Measurements from ENCODE around the gene HCAR3.
"Not testable (repeated sequence)": the region's sequence is repeated elsewhere in the genome, so short reads cannot be mapped to it uniquely, and the experiment has no call there.

DNA sequence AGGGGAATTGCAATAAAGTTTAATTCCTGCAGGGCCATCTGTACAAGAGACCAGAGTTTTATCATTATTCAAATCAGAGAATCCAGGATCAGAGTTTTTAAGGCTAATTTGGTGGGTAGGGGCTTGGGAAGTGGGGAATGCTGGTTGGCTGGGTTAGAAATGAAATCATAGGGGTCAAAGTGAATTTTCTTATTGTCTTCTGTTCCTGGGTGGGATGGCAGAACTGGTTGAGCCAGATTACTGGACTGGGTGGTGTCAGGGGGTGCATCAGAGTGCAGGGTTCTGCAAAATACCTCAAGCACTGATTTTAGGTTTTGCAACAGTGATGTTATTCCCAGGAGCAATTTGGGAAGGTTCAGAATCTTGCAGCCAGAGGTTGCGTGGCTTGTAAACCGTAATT, 19.7 kb downstream of the HCAR3 start:
- TF ChIP-seq, protein P1, sequence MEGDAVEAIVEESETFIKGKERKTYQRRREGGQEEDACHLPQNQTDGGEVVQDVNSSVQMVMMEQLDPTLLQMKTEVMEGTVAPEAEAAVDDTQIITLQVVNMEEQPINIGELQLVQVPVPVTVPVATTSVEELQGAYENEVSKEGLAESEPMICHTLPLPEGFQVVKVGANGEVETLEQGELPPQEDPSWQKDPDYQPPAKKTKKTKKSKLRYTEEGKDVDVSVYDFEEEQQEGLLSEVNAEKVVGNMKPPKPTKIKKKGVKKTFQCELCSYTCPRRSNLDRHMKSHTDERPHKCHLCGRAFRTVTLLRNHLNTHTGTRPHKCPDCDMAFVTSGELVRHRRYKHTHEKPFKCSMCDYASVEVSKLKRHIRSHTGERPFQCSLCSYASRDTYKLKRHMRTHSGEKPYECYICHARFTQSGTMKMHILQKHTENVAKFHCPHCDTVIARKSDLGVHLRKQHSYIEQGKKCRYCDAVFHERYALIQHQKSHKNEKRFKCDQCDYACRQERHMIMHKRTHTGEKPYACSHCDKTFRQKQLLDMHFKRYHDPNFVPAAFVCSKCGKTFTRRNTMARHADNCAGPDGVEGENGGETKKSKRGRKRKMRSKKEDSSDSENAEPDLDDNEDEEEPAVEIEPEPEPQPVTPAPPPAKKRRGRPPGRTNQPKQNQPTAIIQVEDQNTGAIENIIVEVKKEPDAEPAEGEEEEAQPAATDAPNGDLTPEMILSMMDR (IDR thresholded peaks at IDR 0.05): not testable (repeated sequence)
- TF ChIP-seq POLR2A (IDR thresholded peaks at IDR 0.05): not testable (repeated sequence)
